HEK293 (cell line): Measurements from ENCODE around the gene AGBL2.

Experiments
- AEBP2 ChIP-seq: fragments of 450-650 bp; formaldehyde crosslinking; IDR thresholded peaks from 2 replicates; pipeline ENCODE4 v1.5.1; 2016; ENCODE audit warnings: missing biosample characterization, missing genetic modification characterization, borderline replicate concordance
- GFI1B ChIP-seq: fragments of 450-650 bp; formaldehyde crosslinking; IDR thresholded peaks from 2 replicates; pipeline ENCODE4 v1.5.1; 2016; ENCODE audit warnings: missing biosample characterization, missing genetic modification characterization
- GLIS1 ChIP-seq: fragments of 450-650 bp; formaldehyde crosslinking; IDR thresholded peaks from 2 replicates; pipeline ENCODE4 v1.5.1; 2016; ENCODE audit warnings: missing biosample characterization, missing genetic modification characterization
- KLF9 ChIP-seq: fragments of 450-650 bp; formaldehyde crosslinking; IDR thresholded peaks from 2 replicates; pipeline ENCODE4 v1.5.1; 2016; ENCODE audit warnings: missing biosample characterization, missing genetic modification characterization, low read depth
- MYNN ChIP-seq: fragments of 450-650 bp; formaldehyde crosslinking; IDR thresholded peaks from 2 replicates; pipeline ENCODE4 v1.5.1; 2016; ENCODE audit warnings: missing biosample characterization, missing genetic modification characterization, borderline replicate concordance
- OVOL3 ChIP-seq: fragments of 450-650 bp; formaldehyde crosslinking; IDR thresholded peaks from 2 replicates; pipeline ENCODE4 v1.5.1; 2016; ENCODE audit warnings: missing biosample characterization, missing genetic modification characterization
- PRDM2 ChIP-seq: fragments of 450-650 bp; formaldehyde crosslinking; IDR thresholded peaks from 2 replicates; pipeline ENCODE4 v1.5.1; 2016; ENCODE audit warnings: missing biosample characterization, missing genetic modification characterization, borderline replicate concordance
- PRDM4 ChIP-seq: fragments of 450-650 bp; formaldehyde crosslinking; IDR thresholded peaks from 2 replicates; pipeline ENCODE4 v1.5.1; 2017; ENCODE audit warnings: missing biosample characterization, missing genetic modification characterization
- REST ChIP-seq: fragments of 450-650 bp; formaldehyde crosslinking; IDR thresholded peaks from 2 replicates; pipeline ENCODE4 v1.5.1; 2016; ENCODE audit warnings: missing biosample characterization, missing genetic modification characterization
- ZBTB20 ChIP-seq: fragments of 450-650 bp; formaldehyde crosslinking; IDR thresholded peaks from 2 replicates; pipeline ENCODE4 v1.5.1; 2016; ENCODE audit warnings: missing biosample characterization, missing genetic modification characterization
- ZNF10 ChIP-seq: fragments of 450-650 bp; formaldehyde crosslinking; IDR thresholded peaks from 2 replicates; pipeline ENCODE4 v1.5.1; 2017; ENCODE audit warnings: missing biosample characterization, missing genetic modification characterization
- ZNF155 ChIP-seq: fragments of 450-650 bp; formaldehyde crosslinking; IDR thresholded peaks from 2 replicates; pipeline ENCODE4 v1.5.1; 2016; ENCODE audit warnings: missing biosample characterization, missing genetic modification characterization
- ZNF19 ChIP-seq: fragments of 450-650 bp; formaldehyde crosslinking; IDR thresholded peaks from 2 replicates; pipeline ENCODE4; 2016; ENCODE audit warnings: missing biosample characterization, missing genetic modification characterization, low read depth
- ZNF26 ChIP-seq: fragments of 450-650 bp; formaldehyde crosslinking; IDR thresholded peaks from 2 replicates; pipeline ENCODE4 v1.5.1; 2016; ENCODE audit warnings: missing biosample characterization, missing genetic modification characterization
- ZNF335 ChIP-seq: fragments of 450-650 bp; formaldehyde crosslinking; conservative IDR thresholded peaks from 2 replicates; pipeline ENCODE4 v1.5.1; 2016; ENCODE audit warnings: missing biosample characterization, missing genetic modification characterization
- ZNF354C ChIP-seq: fragments of 450-650 bp; formaldehyde crosslinking; IDR thresholded peaks from 2 replicates; pipeline ENCODE4 v1.5.1; 2016; ENCODE audit warnings: missing biosample characterization, missing genetic modification characterization, low read depth, borderline replicate concordance
- ZNF433 ChIP-seq: fragments of 450-650 bp; formaldehyde crosslinking; IDR thresholded peaks from 2 replicates; pipeline ENCODE4 v1.5.1; 2016; ENCODE audit warnings: missing biosample characterization, missing genetic modification characterization, low read depth
- ZNF449 ChIP-seq: fragments of 450-650 bp; formaldehyde crosslinking; IDR thresholded peaks from 2 replicates; pipeline ENCODE4 v1.5.1; 2017; ENCODE audit warnings: missing biosample characterization, mild to moderate bottlenecking, missing genetic modification characterization, moderate library complexity
- ZNF555 ChIP-seq: fragments of 450-650 bp; formaldehyde crosslinking; conservative IDR thresholded peaks from 2 replicates; pipeline ENCODE4 v1.5.1; 2017; ENCODE audit warnings: missing biosample characterization, mild to moderate bottlenecking, missing genetic modification characterization, inconsistent platforms
- ZNF629 ChIP-seq: fragments of 450-650 bp; formaldehyde crosslinking; IDR thresholded peaks from 2 replicates; pipeline ENCODE4 v1.5.1; 2017; ENCODE audit warnings: missing biosample characterization, missing genetic modification characterization
- ZNF654 ChIP-seq: fragments of 450-650 bp; formaldehyde crosslinking; IDR thresholded peaks from 2 replicates; pipeline ENCODE4 v1.5.1; 2016; ENCODE audit warnings: low read depth, missing biosample characterization, missing genetic modification characterization
- ZNF843 ChIP-seq: fragments of 450-650 bp; formaldehyde crosslinking; IDR thresholded peaks from 2 replicates; pipeline ENCODE4 v1.5.1; 2016; ENCODE audit warnings: missing biosample characterization, missing genetic modification characterization

The AGBL2 gene

GRCh38 chr11:47642099-47642855 is 72.9 kb downstream of the AGBL2 start, which contains the start of gene MTCH2 (continued):
- no peak for TF ChIP-seq ZNF654
- no peak for TF ChIP-seq ZNF155 (tag by site-specific recombination)
- no peak for TF ChIP-seq AEBP2 (tag by site-specific recombination)
- TF ChIP-seq PRDM4 (tag by site-specific recombination), result peak; percentile 98
- TF ChIP-seq REST, result no peak
- no peak for TF ChIP-seq ZNF19 (tag by site-specific recombination)
- peak; percentile 98 for TF ChIP-seq ZNF335 (tag by site-specific recombination)
- peak; percentile 75 for TF ChIP-seq KLF9 (tag by site-specific recombination)
- peak; percentile 71 for TF ChIP-seq ZBTB20 (tag by site-specific recombination)
- TF ChIP-seq ZNF26 (tag by site-specific recombination), result no peak
- no peak for TF ChIP-seq GFI1B (tag by site-specific recombination)
- TF ChIP-seq ZNF449 (tag by site-specific recombination), result 0 out of 2 replicates have a peak, but pooled peaks have one; percentile 27
- TF ChIP-seq ZNF433 (tag by site-specific recombination), result no peak
- peak; percentile 88 for TF ChIP-seq ZNF629 (tag by site-specific recombination)
- TF ChIP-seq PRDM2 (tag by site-specific recombination), result no peak
- TF ChIP-seq ZNF354C (tag by site-specific recombination), result no peak
- TF ChIP-seq ZNF843, result peak; percentile 54
- peak; percentile 46 for TF ChIP-seq GLIS1 (tag by site-specific recombination)
- no peak for TF ChIP-seq ZNF555 (tag by site-specific recombination)
- no peak for TF ChIP-seq MYNN (tag by site-specific recombination)
- TF ChIP-seq ZNF10 (tag by site-specific recombination), result no peak; the same call in 1 of the 2 replicates
- no peak for TF ChIP-seq OVOL3 (tag by site-specific recombination)
